SW 1271 (cell line): ENCODE results near the gene UQCRQ.

Source experiments
- DNase-seq, 2 experiments: peaks; one replicate each; lab custom pipeline; 2025; lab: John Stamatoyannopoulos, UW

Gene UQCRQ

GRCh38 chr5:132871459-132872284 lies 5.2 kb downstream of the UQCRQ start:
- DNase-seq: no peak

GRCh38 chr5:132872788-132873118 lies 6.3 kb downstream of the UQCRQ start:
- no peak for DNase-seq

- DNase-seq: no peak
Observed at GRCh38 chr5:132873119-132873929, 6.9 kb downstream of the UQCRQ start, which contains the start of gene LEAP2. Gene LEAP2, plus strand, starts transcription at chr5:132873668. Its CDS starts 27 bp downstream, at chr5:132873695.

- DNase-seq: no peak
Observed at GRCh38 chr5:132873930-132874271, 7.5 kb downstream of the UQCRQ start.

GRCh38 chr5:132876020-132876759 lies 9.7 kb downstream of the UQCRQ start:
- no peak for DNase-seq

GRCh38 chr5:132877466-132877865 lies 11.0 kb downstream of the UQCRQ start:
- no peak for DNase-seq

GRCh38 chr5:132877938-132878337 lies 11.5 kb downstream of the UQCRQ start:
- no peak for DNase-seq

GRCh38 chr5:132883261-132883834 lies 16.9 kb downstream of the UQCRQ start:
- peak; percentile 27 to 77 for DNase-seq

- no peak for DNase-seq
Observed at GRCh38 chr5:132884548-132884947, 18.1 kb downstream of the UQCRQ start.

GRCh38 chr5:132886064-132886823 lies 19.8 kb downstream of the UQCRQ start:
- no peak for DNase-seq

GRCh38 chr5:132887283-132887682 lies 20.8 kb downstream of the UQCRQ start:
- DNase-seq: no peak

- DNase-seq: no peak
Observed at GRCh38 chr5:132889501-132889900, 23.1 kb downstream of the UQCRQ start.

GRCh38 chr5:132890817-132891216 lies 24.4 kb downstream of the UQCRQ start:
- DNase-seq: no peak

- DNase-seq: no peak
Observed at GRCh38 chr5:132895719-132896305, 29.4 kb downstream of the UQCRQ start.

GRCh38 chr5:132896685-132897084 lies 30.2 kb downstream of the UQCRQ start:
- no peak for DNase-seq

- no peak for DNase-seq
Observed at GRCh38 chr5:132898094-132898493, 31.7 kb downstream of the UQCRQ start.

- DNase-seq: no peak
Observed at GRCh38 chr5:132901036-132901435, 34.6 kb downstream of the UQCRQ start.

- DNase-seq: no peak
Observed at GRCh38 chr5:132901730-132902129, 35.3 kb downstream of the UQCRQ start.

GRCh38 chr5:132905938-132906337 lies 39.5 kb downstream of the UQCRQ start:
- peak in 1 of 2 experiments; percentile 28 for DNase-seq

- no peak for DNase-seq
Observed at GRCh38 chr5:132907161-132907560, 40.7 kb downstream of the UQCRQ start.

GRCh38 chr5:132909702-132910101 lies 43.3 kb downstream of the UQCRQ start:
- DNase-seq: no peak
